GM18499 (cell line): ENCODE measurements around the gene KCNIP4.

Experiments
- ATAC-seq: cut with Tn5 transposase; IDR thresholded peaks from one replicate; pipeline ENCODE4 v1.9.1; 2021; ENCODE audit warnings: moderate number of reproducible peaks; ENCODE audit not compliant: insufficient read depth, unreplicated experiment

The KCNIP4 gene

GRCh38 chr4:21136051-21136630, 812.4 kb downstream of the KCNIP4 start:
- no peak for ATAC-seq

- no peak for ATAC-seq
These were observed 813.6 kb downstream of the KCNIP4 start for GRCh38 chr4:21134994-21135393.

- no peak for ATAC-seq
These were observed 818.0 kb downstream of the KCNIP4 start for GRCh38 chr4:21130606-21131005.

GRCh38 chr4:21126014-21126512, 822.5 kb downstream of the KCNIP4 start:
- no peak for ATAC-seq

GRCh38 chr4:21118301-21118700, 830.3 kb downstream of the KCNIP4 start:
- no peak for ATAC-seq

- ATAC-seq, result no peak
These were observed 830.9 kb downstream of the KCNIP4 start for GRCh38 chr4:21117541-21118180.

- ATAC-seq, result no peak
These were observed 834.9 kb downstream of the KCNIP4 start for GRCh38 chr4:21113496-21114223.

GRCh38 chr4:21102667-21103066, 845.9 kb downstream of the KCNIP4 start:
- ATAC-seq, result no peak

GRCh38 chr4:21097865-21098264, 850.7 kb downstream of the KCNIP4 start:
- ATAC-seq, result no peak

- no peak for ATAC-seq
These were observed 851.5 kb downstream of the KCNIP4 start for GRCh38 chr4:21097026-21097425.

- no peak for ATAC-seq
These were observed 856.0 kb downstream of the KCNIP4 start for GRCh38 chr4:21092531-21092930.

- no peak for ATAC-seq
These were observed 858.4 kb downstream of the KCNIP4 start for GRCh38 chr4:21090094-21090666.

- ATAC-seq, result no peak
These were observed 865.2 kb downstream of the KCNIP4 start for GRCh38 chr4:21083413-21083812.

GRCh38 chr4:21077967-21078366, 870.6 kb downstream of the KCNIP4 start:
- no peak for ATAC-seq

- no peak for ATAC-seq
These were observed 881.2 kb downstream of the KCNIP4 start for GRCh38 chr4:21067351-21067750.

- ATAC-seq, result no peak
These were observed 886.7 kb downstream of the KCNIP4 start for GRCh38 chr4:21061902-21062301.

GRCh38 chr4:21046141-21046540, 902.4 kb downstream of the KCNIP4 start:
- ATAC-seq, result no peak

- ATAC-seq, result no peak
These were observed 903.5 kb downstream of the KCNIP4 start for GRCh38 chr4:21045119-21045518.

- no peak for ATAC-seq
These were observed 906.9 kb downstream of the KCNIP4 start for GRCh38 chr4:21041708-21042107.

- ATAC-seq, result no peak
These were observed 913.8 kb downstream of the KCNIP4 start for GRCh38 chr4:21034728-21035127.

GRCh38 chr4:21032089-21032645, 916.4 kb downstream of the KCNIP4 start:
- no peak for ATAC-seq
